ENCODE data around the gene CHD6.

CHD6 gene

GRCh38 chr20:41363601-41364000, 254.6 kb downstream of the CHD6 start:
- DNase-seq = no peak

DNA sequence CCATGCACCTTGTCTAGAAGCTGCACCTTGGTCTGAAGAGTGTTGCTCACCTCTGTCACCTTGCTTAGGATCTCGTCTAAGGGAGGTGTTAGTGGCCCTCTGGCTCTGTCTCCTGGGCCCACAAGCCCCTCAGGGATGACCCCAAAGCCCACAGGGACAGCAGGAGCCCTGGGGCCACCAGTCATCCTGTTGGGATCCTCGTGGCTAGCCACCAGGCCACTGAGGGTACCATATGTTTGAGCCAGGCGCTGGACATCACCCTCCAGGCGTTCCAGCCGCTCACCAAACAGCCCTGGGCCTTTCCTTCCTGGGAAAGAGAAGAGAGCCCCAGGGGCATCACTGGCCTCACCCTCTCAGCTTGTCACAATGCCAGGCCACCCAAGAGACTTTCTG, 255.4 kb downstream of the CHD6 start:
- no peak for DNase-seq

GRCh38 chr20:41361757-41362747, 256.1 kb downstream of the CHD6 start:
- no peak for DNase-seq

- no peak for DNase-seq
Measured at GRCh38 chr20:41360831-41361756, 257.1 kb downstream of the CHD6 start.

- no peak for DNase-seq
Measured at GRCh38 chr20:41359541-41360011, 258.6 kb downstream of the CHD6 start.

GRCh38 chr20:41358717-41359116, 259.5 kb downstream of the CHD6 start:
- DNase-seq = no peak

GRCh38 chr20:41358230-41358629, 259.9 kb downstream of the CHD6 start:
- no peak for DNase-seq

- DNase-seq = no peak
Measured at GRCh38 chr20:41357424-41358163, 260.6 kb downstream of the CHD6 start.

GRCh38 chr20:41356951-41357350, 261.2 kb downstream of the CHD6 start:
- DNase-seq = no peak

GRCh38 chr20:41355598-41356203, 262.5 kb downstream of the CHD6 start:
- DNase-seq = no peak

GRCh38 chr20:41355192-41355591, 263.0 kb downstream of the CHD6 start:
- DNase-seq = no peak

DNA sequence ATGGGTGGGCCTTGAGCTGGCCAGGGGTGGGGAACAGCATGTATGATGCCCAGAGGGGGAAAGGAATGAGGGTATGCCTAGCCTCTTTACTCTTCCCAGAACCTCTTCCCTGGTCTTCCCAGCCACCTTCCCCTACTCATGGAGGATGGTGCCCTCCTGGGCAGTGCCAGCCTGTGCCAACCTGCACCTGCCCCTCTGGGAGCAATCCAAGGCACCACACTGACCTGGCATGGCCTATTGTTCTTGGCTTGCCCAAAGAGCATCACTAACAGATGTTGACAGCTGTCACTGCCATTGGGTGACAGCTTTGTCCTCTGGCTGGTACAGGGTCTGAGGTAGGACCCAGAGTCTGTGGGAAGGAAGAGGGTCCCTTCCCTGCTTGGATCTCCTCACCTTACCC, 264.6 kb downstream of the CHD6 start:
- no peak for DNase-seq

DNA sequence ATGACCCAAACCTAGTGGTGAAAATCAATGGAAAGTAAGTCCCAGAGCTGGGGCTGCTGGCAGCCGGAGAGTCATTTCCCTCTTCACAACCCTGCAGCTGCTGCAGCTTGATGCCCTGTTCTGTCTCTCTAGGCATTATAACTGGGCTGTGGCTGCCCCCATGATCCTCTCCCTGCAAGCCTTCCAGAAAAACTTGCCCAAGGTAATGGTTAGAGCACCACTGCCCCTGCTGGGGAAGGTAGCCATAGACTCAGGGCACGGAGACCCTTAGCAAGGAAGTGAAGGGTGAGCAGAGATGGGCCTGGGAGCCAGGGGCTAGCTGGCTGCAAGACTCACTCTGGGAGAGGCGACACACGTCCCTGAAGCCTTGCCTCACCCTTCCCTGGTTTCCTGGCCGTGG, 265.5 kb downstream of the CHD6 start:
- DNase-seq = no peak

GRCh38 chr20:41352106-41352505, 266.1 kb downstream of the CHD6 start:
- no peak for DNase-seq

Data from NCI-H1694 treated with DMSO at 0.1 percent for 48 hours (cell line).